A549 (cell line): ENCODE results near the gene KREMEN1. TPM values are rescaled to one million over a fixed set of nuclear protein-coding genes. Genes with fewer than 3 reads are reported as not detected.

Experiments
- ATAC-seq, 2 experiments: fragments of 200-7000 bp in 1 of 2; fragments of >200 bp in 1 of 2; cut with Nextera tagmentation in 1 of 2; cut with Tn5 transposase in 1 of 2; 3 replicates each; pipeline versions ENCODE4 v1.8.0 to v1.9.1; 2018 to 2020; ENCODE audit warnings: mild to moderate bottlenecking in 1 of 2, moderate library complexity in 1 of 2
- CTCF ChIA-PET: fragments of 300-600 bp; sonication (Branson Sonifier 250); formaldehyde crosslinking; extraction: SDS; loops from one replicate; lab custom pipeline; 2021; ENCODE audit warnings: antibody characterized with exemption, inconsistent platforms; lab: Yijun Ruan, JAX
- POLR2A ChIA-PET: fragments of 350-600 bp; formaldehyde crosslinking; extraction: SDS; loops from one replicate; lab custom pipeline; 2021; ENCODE audit warnings: antibody characterized with exemption, inconsistent platforms; lab: Yijun Ruan, JAX
- DNase-seq, 2 experiments: peaks; one replicate each; pipeline versions ENCODE4 v3.0.0 to v3.0.0-alpha.2; 2011 to 2016; ENCODE audit warnings: low read depth in 1 of 2, low spot score in 1 of 2
- FAIRE-seq: peaks from 2 replicates; lab custom pipeline; 2011; peaks lifted over from hg19 to GRCh38; lab: Jason Lieb, UNC
- H3K27ac ChIP-seq, 2 experiments: fragments of >200 bp; sonication (Bioruptor Twin); formaldehyde crosslinking; 3 replicates each; pipeline ENCODE4 v1.5.1; 2016 to 2017
- H3K4me1 ChIP-seq: fragments of >200 bp; sonication (Bioruptor Twin); formaldehyde crosslinking; 3 replicates; pipeline ENCODE4 v1.6.1; 2016
- H3K4me2 ChIP-seq: fragments of >200 bp; sonication (Bioruptor Twin); formaldehyde crosslinking; 3 replicates; pipeline ENCODE4 v1.6.1; 2016
- H3K4me3 ChIP-seq: fragments of >200 bp; sonication (Bioruptor Twin); formaldehyde crosslinking; 3 replicates; pipeline ENCODE4 v1.5.1; 2016
- H3K9me3 ChIP-seq: fragments of >200 bp; sonication (Bioruptor Twin); formaldehyde crosslinking; 3 replicates; pipeline ENCODE4 v1.6.1; 2016
- CBX2 ChIP-seq: fragments of 200-600 bp; sonication (generic); IDR thresholded peaks from 2 replicates; pipeline ENCODE4 v1.6.1; 2016; ENCODE audit warnings: low read depth, mild to moderate bottlenecking, borderline replicate concordance
- CHD4 ChIP-seq: fragments of 200-600 bp; sonication (generic); IDR thresholded peaks from 2 replicates; pipeline ENCODE4 v1.6.1; 2016; ENCODE audit warnings: antibody characterized with exemption, mild to moderate bottlenecking, borderline replicate concordance
- FOSL2 ChIP-seq, 2 experiments: fragments of 450-650 bp in 1 of 2; fragments of >200 bp in 1 of 2; sonication (Bioruptor Twin) in 1 of 2; formaldehyde crosslinking; IDR thresholded peaks; 2 replicates each; pipeline versions ENCODE4 v1.5.0 to v1.6.1; 2016 to 2020; ENCODE audit warnings: mild to moderate bottlenecking in 1 of 2, moderate library complexity in 1 of 2
- FOXS1 ChIP-seq: fragments of 250-450 bp; sonication (Bioruptor Pico); IDR thresholded peaks from 2 replicates; pipeline ENCODE4 v1.5.0; 2020; ENCODE audit warnings: mild to moderate bottlenecking, moderate library complexity
- HDAC2 ChIP-seq: fragments of 200-600 bp; sonication (generic); IDR thresholded peaks from 2 replicates; pipeline ENCODE4 v1.6.1; 2016
- JUN ChIP-seq, 2 experiments: fragments of >200 bp; sonication (Bioruptor Twin); formaldehyde crosslinking; IDR thresholded peaks; 2 replicates in 1 of 2; 3 replicates in 1 of 2; pipeline ENCODE4 v1.6.1; 2016 to 2017
- MAFK ChIP-seq: fragments of 450-650 bp; IDR thresholded peaks from 2 replicates; pipeline ENCODE4 v1.6.1; 2014; ENCODE audit not compliant: partially characterized antibody
- MAZ ChIP-seq: fragments of 150-350 bp; IDR thresholded peaks from 2 replicates; pipeline ENCODE4 v1.6.1; 2014; ENCODE audit warnings: antibody characterized with exemption, low read depth, low read length, borderline replicate concordance
- NFE2L2 ChIP-seq: fragments of 150-350 bp; conservative IDR thresholded peaks from 2 replicates; pipeline ENCODE4 v1.6.1; 2014; ENCODE audit warnings: low read length
- NPAS2 ChIP-seq: fragments of 250-450 bp; sonication (Bioruptor Pico); IDR thresholded peaks from 2 replicates; pipeline ENCODE4 v1.8.0; 2022; ENCODE audit warnings: mild to moderate bottlenecking, moderate library complexity, borderline replicate concordance
- RAD21 ChIP-seq, 2 experiments: fragments of >200 bp in 1 of 2; sonication (Bioruptor Twin) in 1 of 2; formaldehyde crosslinking in 1 of 2; IDR thresholded peaks in 1 of 2; conservative IDR thresholded peaks in 1 of 2; 2 replicates in 1 of 2; 3 replicates in 1 of 2; pipeline ENCODE4 v1.6.1; 2012 to 2018; ENCODE audit warnings: inconsistent platforms in 1 of 2
- RCOR1 ChIP-seq: fragments of 150-350 bp; IDR thresholded peaks from 2 replicates; pipeline ENCODE4 v1.6.1; 2014; ENCODE audit warnings: antibody characterized with exemption, low read length, low read depth
- RFX5 ChIP-seq: fragments of 450-650 bp; IDR thresholded peaks from 2 replicates; pipeline ENCODE4 v1.7.1; 2014; ENCODE audit warnings: antibody characterized with exemption, mild to moderate bottlenecking, moderate library complexity
- SREBF2 ChIP-seq: fragments of 450-650 bp; IDR thresholded peaks from 2 replicates; pipeline ENCODE4 v1.6.1; 2014; ENCODE audit warnings: mild to moderate bottlenecking, moderate library complexity
- ZFP36 ChIP-seq: fragments of 450-650 bp; IDR thresholded peaks from 2 replicates; pipeline ENCODE4 v1.6.1; 2014; ENCODE audit warnings: borderline replicate concordance; ENCODE audit not compliant: partially characterized antibody
- ZNF302 ChIP-seq: fragments of 250-450 bp; sonication (Bioruptor Pico); IDR thresholded peaks from 2 replicates; pipeline ENCODE4 v1.9.0; 2021; ENCODE audit warnings: inconsistent platforms, mild to moderate bottlenecking, moderate library complexity
- WGBS: methylation state at CpG from one replicate; pipeline ENCODE4 v1.1.6; 2017; ENCODE audit errors: missing lambda C conversion rate; 5-methylcytosine and 5-hydroxymethylcytosine counted together
- polyA plus RNA-seq, 4 experiments: library from polyadenylated mRNA; depleted of rRNA in 3 of 4; stranded (reverse); fragments of >200 nt; fragmentation: RNase III in 1 of 4; extraction: RNeasy Plus Mini Kit Qiagen cat#74134 plus additional on column Dnase treatment in 1 of 4; gene quantifications; 2 replicates in 3 of 4; 3 replicates in 1 of 4; pipeline ENCODE4 v1.2.3, GENCODE V29; 2011 to 2017
- TF ChIP-seq, protein P1 (sequence below): fragments of >200 bp; sonication (Bioruptor Twin); formaldehyde crosslinking; IDR thresholded peaks from 3 replicates; pipeline ENCODE4 v1.6.1; 2016
- TF ChIP-seq, protein P2 (sequence below): IDR thresholded peaks from 2 replicates; pipeline ENCODE4 v1.6.1; 2012; ENCODE audit warnings: low read depth, borderline replicate concordance

Gene KREMEN1
- polyA plus RNA-seq, 2 of the 4 experiments (the other 2 are of a cell fraction): 1.7 to 2.5 TPM

DNA sequence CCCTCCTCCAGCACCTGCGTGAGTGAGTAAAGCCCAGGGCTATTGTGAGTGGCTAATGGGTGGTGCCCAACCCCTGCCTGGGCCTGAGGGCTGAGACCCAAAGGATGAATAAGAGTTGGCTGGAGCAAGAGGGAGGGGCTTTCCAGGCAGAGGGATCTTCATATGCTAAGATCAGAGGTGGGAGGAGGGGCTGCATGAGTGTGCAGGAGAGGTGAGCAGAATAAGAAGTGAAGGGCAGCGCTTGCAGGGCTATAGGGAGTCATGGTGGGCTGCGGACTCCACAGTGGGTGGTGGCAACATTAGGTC is 136.7 kb downstream of the KREMEN1 start (continued):
- no peak for TF ChIP-seq RAD21 (conservative IDR thresholded peaks at IDR 0.05 in 1 of 2, IDR thresholded peaks at IDR 0.05 in 1 of 2)
- no peak for TF ChIP-seq FOXS1 (CRISPR knock-in tag)
- TF ChIP-seq CBX2: no peak
- no peak for TF ChIP-seq RCOR1
- no peak for TF ChIP-seq HDAC2
- no peak for TF ChIP-seq ZNF302 (CRISPR knock-in tag)
- TF ChIP-seq, protein P1, sequence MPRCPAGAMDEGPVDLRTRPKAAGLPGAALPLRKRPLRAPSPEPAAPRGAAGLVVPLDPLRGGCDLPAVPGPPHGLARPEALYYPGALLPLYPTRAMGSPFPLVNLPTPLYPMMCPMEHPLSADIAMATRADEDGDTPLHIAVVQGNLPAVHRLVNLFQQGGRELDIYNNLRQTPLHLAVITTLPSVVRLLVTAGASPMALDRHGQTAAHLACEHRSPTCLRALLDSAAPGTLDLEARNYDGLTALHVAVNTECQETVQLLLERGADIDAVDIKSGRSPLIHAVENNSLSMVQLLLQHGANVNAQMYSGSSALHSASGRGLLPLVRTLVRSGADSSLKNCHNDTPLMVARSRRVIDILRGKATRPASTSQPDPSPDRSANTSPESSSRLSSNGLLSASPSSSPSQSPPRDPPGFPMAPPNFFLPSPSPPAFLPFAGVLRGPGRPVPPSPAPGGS: no peak
- TF ChIP-seq MAFK: no peak
- TF ChIP-seq, all 56 proteins: peak for 0

DNA sequence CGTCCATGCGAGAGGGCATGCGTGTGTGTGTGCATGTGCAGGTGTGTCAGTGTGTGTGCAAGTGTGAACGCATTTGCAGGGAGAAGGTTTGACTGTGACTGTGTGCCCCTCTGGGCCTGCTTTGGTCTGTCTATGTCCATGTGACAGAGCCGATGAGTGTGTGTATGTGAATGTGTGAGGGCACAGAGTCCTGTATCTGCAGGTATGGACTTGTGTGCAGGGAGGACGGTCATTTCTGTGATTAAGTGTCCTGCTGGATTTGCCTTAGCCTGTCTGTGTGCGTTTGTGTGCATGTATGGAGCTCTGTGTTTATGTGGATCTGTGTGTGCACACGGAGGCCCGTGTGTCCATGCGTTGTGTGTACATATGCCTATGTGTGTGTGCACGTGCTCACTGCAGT is 138.2 kb downstream of the KREMEN1 start:
- no peak for ATAC-seq
- Histone ChIP-seq H3K4me2 (no peak overlapping the region), H3K9me3 (no peaks in the 10 kb centered on the region), H3K27ac (no peak overlapping the region), H3K4me1 (no peaks in the 10 kb centered on the region), H3K4me3 (no peak overlapping the region)
- no peak for TF ChIP-seq MAZ
- POLR2A ChIA-PET: no interaction called here
- no peak for FAIRE-seq
- no peak for DNase-seq
- CTCF ChIA-PET: interaction anchor here (0.9 kb wide), 1 partner anchor 12 kb away, joined by 4 read pairs; no protein-coding TSS in a partner anchor
- 71% methylated on average over 8 of the region's 11 CpGs for WGBS

DNA sequence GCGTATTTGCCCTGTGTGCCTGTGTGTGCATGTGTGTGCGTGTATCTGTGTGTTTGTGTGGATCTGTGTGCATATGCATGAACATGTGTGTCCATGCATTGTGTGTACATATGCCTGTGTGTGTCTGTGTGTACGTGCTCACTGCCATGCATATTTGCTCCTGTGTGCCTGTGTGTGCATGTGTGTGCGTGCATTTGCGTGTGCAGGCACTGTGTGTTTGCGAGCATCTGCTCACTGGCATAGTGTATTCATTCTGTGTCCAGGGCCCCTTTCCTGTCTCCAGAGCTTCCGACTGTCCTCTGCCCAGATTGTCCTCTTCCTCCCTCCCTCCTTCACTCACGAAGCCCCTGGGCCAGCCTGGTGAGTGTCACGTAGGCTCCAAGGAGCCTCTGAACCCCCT is 138.6 kb downstream of the KREMEN1 start:
- Histone ChIP-seq H3K4me3 (no peak overlapping the region), H3K4me2 (no peak overlapping the region), H3K9me3 (no peaks in the 10 kb centered on the region), H3K27ac (no peak overlapping the region), H3K4me1 (no peaks in the 10 kb centered on the region)
- ChIA-PET CTCF (no interaction called here), POLR2A (no interaction called here)
- DNase-seq (no peak), FAIRE-seq (no peak), ATAC-seq (no peak)
- 80% methylated on average over 7 of the region's 9 CpGs for WGBS
- TF ChIP-seq CHD4 (no peak), RFX5 (no peak), NFE2L2 (no peak), FOSL2 (IDR thresholded peaks at IDR 0.05) (no peak), FOSL2 (CRISPR knock-in tag; IDR thresholded peaks at IDR 0.05) (no peak), SREBF2 (no peak), MAZ (no peak), JUN (IDR thresholded peaks at IDR 0.05) (no peak)
- TF ChIP-seq, protein P1: no peak

DNA sequence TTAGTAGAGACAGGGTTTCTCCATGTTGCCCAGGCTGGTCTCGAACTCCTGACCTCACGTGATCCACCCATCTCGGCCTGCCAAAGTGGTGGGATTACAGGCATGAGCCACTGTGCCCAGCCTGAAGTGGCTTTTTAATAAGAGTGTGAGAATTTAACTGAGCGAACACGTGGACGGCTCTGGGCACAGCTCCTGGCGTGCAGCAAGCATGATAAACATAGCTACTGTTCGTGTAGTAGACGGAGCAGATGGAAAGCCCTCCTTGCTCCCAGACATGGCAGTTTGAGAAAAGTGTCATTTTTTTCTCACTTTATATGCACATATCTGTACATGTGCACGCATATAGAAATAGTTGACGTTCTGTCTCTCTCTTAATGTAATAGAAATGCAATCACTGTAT is 139.9 kb downstream of the KREMEN1 start:
- FAIRE-seq (no peak), ATAC-seq (no peak), DNase-seq (no peak)
- CTCF ChIA-PET: no interaction called here
- no peak overlapping the region for H3K27ac ChIP-seq
- POLR2A ChIA-PET: no interaction called here
- no peak overlapping the region for H3K4me3 ChIP-seq
- WGBS: 65% methylated on average over 11 of the region's 11 CpGs
- H3K4me1 ChIP-seq: no peaks in the 10 kb centered on the region
- H3K4me2 ChIP-seq: no peak overlapping the region
- no peak for TF ChIP-seq NPAS2 (CRISPR knock-in tag)
- no peak for TF ChIP-seq CHD4
- TF ChIP-seq, protein P2, sequence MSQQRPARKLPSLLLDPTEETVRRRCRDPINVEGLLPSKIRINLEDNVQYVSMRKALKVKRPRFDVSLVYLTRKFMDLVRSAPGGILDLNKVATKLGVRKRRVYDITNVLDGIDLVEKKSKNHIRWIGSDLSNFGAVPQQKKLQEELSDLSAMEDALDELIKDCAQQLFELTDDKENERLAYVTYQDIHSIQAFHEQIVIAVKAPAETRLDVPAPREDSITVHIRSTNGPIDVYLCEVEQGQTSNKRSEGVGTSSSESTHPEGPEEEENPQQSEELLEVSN: no peak
- TF ChIP-seq HDAC2: no peak
- no peak for TF ChIP-seq RAD21 (conservative IDR thresholded peaks at IDR 0.05 in 1 of 2, IDR thresholded peaks at IDR 0.05 in 1 of 2)
- TF ChIP-seq RCOR1: no peak
- no peak for TF ChIP-seq ZFP36
- no peaks in the 10 kb centered on the region for H3K9me3 ChIP-seq
